Liver (tissue), 3 donors: ENCODE data around the gene MAN2A1.

ENCODE experiments used
- ATF3 ChIP-seq: IDR thresholded peaks from 2 replicates; pipeline ENCODE4 v1.6.1; 2016; ENCODE audit warnings: antibody characterized with exemption
- CTCF ChIP-seq: fragments of 150-350 bp; IDR thresholded peaks from 2 replicates; pipeline ENCODE4 v1.5.1; 2017; ENCODE audit warnings: improper control_type of control experiment, low read depth, low read length; ENCODE audit not compliant: missing input control
- JUND ChIP-seq, 2 donors: IDR thresholded peaks; 2 replicates each; pipeline ENCODE4 v1.6.1; 2016; ENCODE audit warnings: antibody characterized with exemption in 2 of 2
- REST ChIP-seq: IDR thresholded peaks from 2 replicates; pipeline ENCODE4 v1.6.1; 2016; ENCODE audit warnings: antibody characterized with exemption, mild to moderate bottlenecking
- SP1 ChIP-seq: IDR thresholded peaks from 2 replicates; pipeline ENCODE4 v1.6.1; 2018; ENCODE audit warnings: antibody characterized with exemption, mild to moderate bottlenecking
- TAF1 ChIP-seq: conservative IDR thresholded peaks from 2 replicates; pipeline ENCODE4 v1.6.1; 2016; ENCODE audit warnings: antibody characterized with exemption, mild to moderate bottlenecking
- donor health status: healthy.
- donor health status: healthy.

GRCh38 chr5:109653042-109653441 is 36.7 kb upstream of the MAN2A1 start:
- no peak for TF ChIP-seq CTCF
- TF ChIP-seq JUND (IDR thresholded peaks at IDR 0.05), result no peak
- no peak for TF ChIP-seq REST
- no peak for TF ChIP-seq ATF3
- no peak for TF ChIP-seq TAF1
- TF ChIP-seq SP1, result no peak
